Right lobe of liver (tissue), 6 donors: ENCODE data around the gene NF1. TPM values are rescaled to one million over a fixed set of nuclear protein-coding genes. Genes with fewer than 3 reads are reported as not detected.

Source experiments
- ATAC-seq, 4 donors: fragments of 200-7000 bp; cut with Tn5 transposase; one replicate each; pipeline ENCODE4 v1.9.1; 2020; ENCODE audit warnings: mild to moderate bottlenecking in 4 of 4, moderate library complexity in 4 of 4
- DNase-seq, 3 donors: peaks; one replicate each; pipeline ENCODE4 v3.0.0-alpha.2; 2020
- H3K27ac ChIP-seq, 3 donors: fragments of 200-600 bp; one replicate each; pipeline ENCODE4 v1.8.0; 2022
- H3K27me3 ChIP-seq, 2 donors: fragments of 200-600 bp; one replicate each; pipeline ENCODE4 v1.8.0; 2022
- H3K36me3 ChIP-seq, 4 donors: fragments of 200-600 bp; sonication (generic) in 1 of 4; one replicate each; pipeline versions ENCODE4 v1.5.1 to v1.8.0; 2017 to 2022; ENCODE audit warnings: control low read depth in 1 of 4
- H3K4me1 ChIP-seq, 4 donors: fragments of 200-600 bp; sonication (generic) in 1 of 4; one replicate each; pipeline versions ENCODE4 v1.5.1 to v1.8.0; 2017 to 2022; ENCODE audit warnings: control low read depth in 1 of 4
- H3K4me3 ChIP-seq, 3 donors: fragments of 200-600 bp; one replicate each; pipeline ENCODE4 v1.8.0; 2022
- H3K9me3 ChIP-seq, 4 donors: fragments of 200-600 bp; sonication (generic) in 1 of 4; one replicate each; pipeline versions ENCODE4 v1.5.1 to v1.8.0; 2017 to 2022; ENCODE audit warnings: control low read depth in 1 of 4
- POLR2A ChIP-seq: fragments of 450-650 bp; IDR thresholded peaks from one replicate; pipeline ENCODE4 v1.6.1; 2017; ENCODE audit warnings: antibody characterized with exemption, mild to moderate bottlenecking
- WGBS: methylation state at CpG from one replicate; pipeline ENCODE4 v1.1.6; 2018; ENCODE audit warnings: low coverage, low lambda C conversion rate; ENCODE audit not compliant: insufficient coverage; ENCODE audit errors: missing lambda C conversion rate; 5-methylcytosine and 5-hydroxymethylcytosine counted together
- intact Hi-C, 2 donors: fragments of 100-400 bp; cut with DNase I; formaldehyde crosslinking; loops; one replicate each; pipeline versions ENCODE4 v1.11.2 to v1.14.1; 2022
- total RNA-seq, 6 experiments: library from RNA; depleted of rRNA in 2 of 6; stranded (reverse); fragments of >200 nt in 2 of 6; fragmentation: NEBNext Ultra II Directional in 3 of 6; extraction: Animal tissue kit (Norgen Biotek cat#: 25700) in 3 of 6; gene quantifications; one replicate each; pipeline versions ENCODE4 v1.1.0 to v1.2.4, GENCODE V29; 2016 to 2023
- TF ChIP-seq, protein P1 (sequence below), 4 donors: fragments of 200-600 bp in 3 of 4; fragments of 450-650 bp in 1 of 4; IDR thresholded peaks; one replicate each; pipeline versions ENCODE4 v1.5.1 to v1.8.0; 2016 to 2022; ENCODE audit warnings: antibody characterized with exemption in 4 of 4, mild to moderate bottlenecking in 2 of 4
- donor health status: DM: no; HTN: yes; CAD: no.
- donor health status: DM: no; HTN: no; CAD: no.
- donor health status: DM: no; HTN: no; CAD: no.
- donor health status: DM: no; HTN: yes; CAD: no.
- donor health status: DM: no; HTN: yes; CAD: no.

The NF1 gene
- total RNA-seq, 6 experiments from 2014 or later = 26.6 to 35.3 (median 30.0) TPM

DNA sequence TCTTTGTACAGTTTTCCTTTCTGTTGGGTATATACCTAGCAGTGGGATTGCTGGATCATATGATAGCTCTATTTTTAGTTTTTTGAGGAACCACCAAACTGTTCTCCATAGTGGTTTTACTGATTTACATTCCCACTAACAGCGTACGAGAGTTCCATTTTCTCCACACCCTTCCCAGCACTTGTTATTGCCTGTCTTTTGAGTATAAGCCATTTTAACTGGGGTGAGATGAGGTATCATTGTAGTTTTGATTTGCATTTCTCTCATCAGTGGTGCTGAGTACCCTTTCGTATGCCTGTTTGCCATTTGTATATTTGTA is 220.0 kb downstream of the NF1 start:
- intact Hi-C loops = no loop called here
- H3K9me3 ChIP-seq = no peaks in the 10 kb centered on the region
- no peak overlapping the region for H3K4me3 ChIP-seq
- peak overlapping the region in 2 of 3 donors; percentile 29 to 41 for H3K27ac ChIP-seq
- no peaks in the 10 kb centered on the region for H3K27me3 ChIP-seq
- 78% methylated on average over 2 of the region's 3 CpGs for WGBS
- DNase-seq = no peak
- TF ChIP-seq, protein P1, sequence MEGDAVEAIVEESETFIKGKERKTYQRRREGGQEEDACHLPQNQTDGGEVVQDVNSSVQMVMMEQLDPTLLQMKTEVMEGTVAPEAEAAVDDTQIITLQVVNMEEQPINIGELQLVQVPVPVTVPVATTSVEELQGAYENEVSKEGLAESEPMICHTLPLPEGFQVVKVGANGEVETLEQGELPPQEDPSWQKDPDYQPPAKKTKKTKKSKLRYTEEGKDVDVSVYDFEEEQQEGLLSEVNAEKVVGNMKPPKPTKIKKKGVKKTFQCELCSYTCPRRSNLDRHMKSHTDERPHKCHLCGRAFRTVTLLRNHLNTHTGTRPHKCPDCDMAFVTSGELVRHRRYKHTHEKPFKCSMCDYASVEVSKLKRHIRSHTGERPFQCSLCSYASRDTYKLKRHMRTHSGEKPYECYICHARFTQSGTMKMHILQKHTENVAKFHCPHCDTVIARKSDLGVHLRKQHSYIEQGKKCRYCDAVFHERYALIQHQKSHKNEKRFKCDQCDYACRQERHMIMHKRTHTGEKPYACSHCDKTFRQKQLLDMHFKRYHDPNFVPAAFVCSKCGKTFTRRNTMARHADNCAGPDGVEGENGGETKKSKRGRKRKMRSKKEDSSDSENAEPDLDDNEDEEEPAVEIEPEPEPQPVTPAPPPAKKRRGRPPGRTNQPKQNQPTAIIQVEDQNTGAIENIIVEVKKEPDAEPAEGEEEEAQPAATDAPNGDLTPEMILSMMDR (IDR thresholded peaks at IDR 0.05) = no peak
- no peak for TF ChIP-seq POLR2A
- no peak for ATAC-seq
- no peaks in the 10 kb centered on the region for H3K4me1 ChIP-seq
- H3K36me3 ChIP-seq = no peaks in the 10 kb centered on the region

- no peaks in the 10 kb centered on the region for H3K27me3 ChIP-seq
- intact Hi-C loops = no loop called here
- no peaks in the 10 kb centered on the region for H3K36me3 ChIP-seq
- DNase-seq = no peak
- no peak overlapping the region for H3K4me3 ChIP-seq
- 67% methylated on average over 8 of the region's 8 CpGs for WGBS
- H3K9me3 ChIP-seq = no peaks in the 10 kb centered on the region
- ATAC-seq = peak; percentile 40 to 46 (median 43)
- no peak for TF ChIP-seq POLR2A
- TF ChIP-seq, protein P1 (IDR thresholded peaks at IDR 0.05) = no peak
- H3K27ac ChIP-seq = peak overlapping the region in 2 of 3 donors; percentile 14 to 46
- no peaks in the 10 kb centered on the region for H3K4me1 ChIP-seq
Measured at GRCh38 chr17:31318298-31318801, 223.6 kb downstream of the NF1 start.

- WGBS = 56% methylated on average over 5 of the region's 5 CpGs
- Histone ChIP-seq H3K27ac (peak overlapping the region; percentile 17 to 46 (median 24)), H3K9me3 (no peaks in the 10 kb centered on the region), H3K27me3 (no peaks in the 10 kb centered on the region), H3K4me3 (no peak overlapping the region), H3K36me3 (no peaks in the 10 kb centered on the region), H3K4me1 (no peaks in the 10 kb centered on the region)
- intact Hi-C loops = no loop called here
- DNase-seq (no peak), ATAC-seq (no peak)
- no peak for TF ChIP-seq POLR2A
- TF ChIP-seq, protein P1 (IDR thresholded peaks at IDR 0.05) = no peak
Measured at GRCh38 chr17:31318851-31319661, 224.3 kb downstream of the NF1 start.

DNA sequence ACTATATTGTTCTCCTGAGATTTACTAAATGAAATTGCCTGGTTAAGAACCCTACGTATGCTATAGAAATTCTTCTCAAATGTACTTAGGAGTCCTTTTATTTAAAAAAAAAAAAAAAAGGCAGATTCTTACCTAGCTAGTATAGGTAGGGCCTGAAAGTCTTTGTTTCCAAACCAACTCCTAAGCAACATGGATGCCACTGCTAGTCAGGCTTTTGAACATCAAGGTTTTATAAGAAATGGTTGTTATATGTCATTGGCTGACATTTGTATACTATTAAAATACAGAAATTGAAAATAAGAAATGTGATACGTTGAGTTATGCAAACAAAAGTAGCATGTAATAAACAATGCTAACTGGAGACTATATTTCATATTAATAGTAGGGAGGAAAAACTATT is 225.5 kb downstream of the NF1 start:
- Histone ChIP-seq H3K4me1 (no peaks in the 10 kb centered on the region), H3K4me3 (peak overlapping the region in 1 of 3 donors; percentile 19), H3K27me3 (no peaks in the 10 kb centered on the region), H3K27ac (peak overlapping the region in 2 of 3 donors; percentile 17 to 66), H3K9me3 (no peaks in the 10 kb centered on the region), H3K36me3 (no peaks in the 10 kb centered on the region)
- ATAC-seq (no peak), DNase-seq (no peak)
- WGBS = 77% methylated on average over 2 of the region's 2 CpGs
- TF ChIP-seq POLR2A = no peak
- TF ChIP-seq, protein P1 (IDR thresholded peaks at IDR 0.05) = no peak
- intact Hi-C loops = no loop called here
